Measurements from ENCODE around the gene NAGA. TPM values are rescaled to one million over a fixed set of nuclear protein-coding genes. Genes with fewer than 3 reads are reported as not detected.

The NAGA gene
- total and polyA plus RNA-seq, 9 donors: 17.6 to 34.3 (median 19.6) TPM

DNA sequence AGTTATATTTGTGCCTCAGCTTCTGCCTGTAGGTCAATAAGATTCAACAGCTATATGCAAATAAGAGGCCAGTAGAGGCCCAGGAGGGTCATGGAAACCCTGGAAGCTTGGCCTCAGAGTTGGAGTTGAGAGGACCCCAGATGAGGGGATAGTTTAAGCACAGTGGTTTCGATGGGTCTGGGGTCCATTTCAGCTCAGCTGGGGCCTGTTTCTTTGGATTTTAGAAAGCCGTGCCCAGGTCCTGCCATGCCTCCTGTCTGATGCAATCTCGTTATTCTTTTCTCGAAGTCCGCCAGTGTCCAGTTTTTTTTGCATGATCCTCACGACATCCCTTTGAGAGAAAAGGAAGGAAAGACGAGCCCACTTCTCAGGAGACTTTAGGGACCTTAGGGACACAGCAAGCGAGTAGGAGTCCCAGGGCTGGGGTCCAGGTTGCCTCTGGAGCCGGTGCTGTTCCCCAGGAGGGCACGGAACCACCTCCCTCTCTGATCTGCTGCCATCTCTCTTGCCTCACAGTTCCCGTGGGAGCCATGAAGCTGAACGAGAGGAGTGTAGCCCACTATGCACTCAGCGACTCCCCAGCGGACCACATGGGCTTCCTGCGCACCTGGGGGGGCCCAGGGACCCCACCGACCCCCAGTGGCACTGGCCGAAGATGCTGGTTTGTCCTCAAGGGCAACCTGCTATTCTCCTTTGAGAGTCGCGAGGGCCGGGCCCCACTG, 6.3 kb upstream of the NAGA start:
- 84 to 87% (median 85%) methylated on average over 20 of the region's 20 CpGs for WGBS, 3 donors
- DNase-seq: peak in 2 of 5 donors; percentile 37 to 47
- H3K27me3 ChIP-seq: no peaks in the 10 kb centered on the region
- peaks cover 7% of the 10 kb centered on the region for H3K4me1 ChIP-seq (ENCODE audit: insufficient read depth)
- intact Hi-C loops (cut with DNase I): no loop called here
- no peaks in the 10 kb centered on the region for H3K36me3 ChIP-seq
- no peaks in the 10 kb centered on the region for H3K9me3 ChIP-seq
- TF ChIP-seq EP300 (IDR thresholded peaks at IDR 0.05): no peak
- TF ChIP-seq, protein P1, sequence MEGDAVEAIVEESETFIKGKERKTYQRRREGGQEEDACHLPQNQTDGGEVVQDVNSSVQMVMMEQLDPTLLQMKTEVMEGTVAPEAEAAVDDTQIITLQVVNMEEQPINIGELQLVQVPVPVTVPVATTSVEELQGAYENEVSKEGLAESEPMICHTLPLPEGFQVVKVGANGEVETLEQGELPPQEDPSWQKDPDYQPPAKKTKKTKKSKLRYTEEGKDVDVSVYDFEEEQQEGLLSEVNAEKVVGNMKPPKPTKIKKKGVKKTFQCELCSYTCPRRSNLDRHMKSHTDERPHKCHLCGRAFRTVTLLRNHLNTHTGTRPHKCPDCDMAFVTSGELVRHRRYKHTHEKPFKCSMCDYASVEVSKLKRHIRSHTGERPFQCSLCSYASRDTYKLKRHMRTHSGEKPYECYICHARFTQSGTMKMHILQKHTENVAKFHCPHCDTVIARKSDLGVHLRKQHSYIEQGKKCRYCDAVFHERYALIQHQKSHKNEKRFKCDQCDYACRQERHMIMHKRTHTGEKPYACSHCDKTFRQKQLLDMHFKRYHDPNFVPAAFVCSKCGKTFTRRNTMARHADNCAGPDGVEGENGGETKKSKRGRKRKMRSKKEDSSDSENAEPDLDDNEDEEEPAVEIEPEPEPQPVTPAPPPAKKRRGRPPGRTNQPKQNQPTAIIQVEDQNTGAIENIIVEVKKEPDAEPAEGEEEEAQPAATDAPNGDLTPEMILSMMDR (IDR thresholded peaks at IDR 0.05): no peak
- no peak overlapping the region for H3K4me3 ChIP-seq
- no peak overlapping the region for H3K27ac ChIP-seq

DNA sequence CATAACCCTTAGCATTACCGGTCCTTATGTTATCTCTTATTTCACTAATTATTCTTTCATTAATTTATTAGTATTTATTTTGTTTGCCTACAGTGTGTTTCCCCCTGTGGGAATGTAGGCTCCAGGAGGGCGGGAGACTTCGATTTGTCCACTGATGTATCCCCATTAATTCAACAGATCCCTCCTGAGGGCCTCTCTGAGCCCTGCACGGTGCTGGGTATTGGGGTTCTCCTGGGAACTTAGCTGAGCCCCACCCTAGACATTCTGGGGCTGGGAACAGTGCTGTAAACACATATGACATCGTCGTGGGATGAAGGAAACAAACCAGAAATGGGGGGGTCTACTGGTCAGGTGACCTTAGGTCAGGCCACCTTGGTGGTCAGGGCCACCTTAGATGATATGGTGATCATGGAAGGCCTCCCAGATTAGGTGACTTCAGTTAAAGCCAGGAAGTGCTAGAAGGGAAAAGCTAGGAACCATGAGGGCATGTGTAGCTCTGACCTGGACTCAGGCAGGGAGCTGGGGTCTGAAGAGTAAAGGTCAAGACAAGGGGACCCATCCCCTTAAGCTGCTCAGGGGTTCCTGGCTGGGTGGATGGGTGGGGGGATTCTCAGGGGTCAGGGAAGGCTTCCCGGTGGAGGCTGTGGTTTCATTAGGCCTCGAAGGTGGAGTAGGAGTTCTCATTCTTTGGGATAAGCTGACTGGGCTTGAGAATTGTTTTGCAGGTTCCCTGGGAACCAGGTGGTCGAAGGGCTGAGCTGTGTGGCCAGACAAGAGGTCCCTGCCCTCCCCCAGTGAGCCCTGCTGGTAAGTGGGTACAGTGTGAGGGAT, 4.4 kb upstream of the NAGA start:
- Histone ChIP-seq H3K36me3 (no peaks in the 10 kb centered on the region), H3K4me3 (peak overlapping the region; percentile 66), H3K27me3 (no peaks in the 10 kb centered on the region), H3K4me1 (ENCODE audit: insufficient read depth) (peaks cover 7% of the 10 kb centered on the region), H3K9me3 (no peaks in the 10 kb centered on the region), H3K27ac (peak overlapping the region; percentile 76 to 84)
- WGBS, 3 donors: 48 to 50% (median 49%) methylated on average over 9 of the region's 9 CpGs
- no peak for DNase-seq
- TF ChIP-seq POLR2A (IDR thresholded peaks at IDR 0.05) (no peak), EP300 (IDR thresholded peaks at IDR 0.05) (no peak)
- TF ChIP-seq, protein P1 (IDR thresholded peaks at IDR 0.05): no peak
- intact Hi-C loops (cut with DNase I): no loop called here

DNA sequence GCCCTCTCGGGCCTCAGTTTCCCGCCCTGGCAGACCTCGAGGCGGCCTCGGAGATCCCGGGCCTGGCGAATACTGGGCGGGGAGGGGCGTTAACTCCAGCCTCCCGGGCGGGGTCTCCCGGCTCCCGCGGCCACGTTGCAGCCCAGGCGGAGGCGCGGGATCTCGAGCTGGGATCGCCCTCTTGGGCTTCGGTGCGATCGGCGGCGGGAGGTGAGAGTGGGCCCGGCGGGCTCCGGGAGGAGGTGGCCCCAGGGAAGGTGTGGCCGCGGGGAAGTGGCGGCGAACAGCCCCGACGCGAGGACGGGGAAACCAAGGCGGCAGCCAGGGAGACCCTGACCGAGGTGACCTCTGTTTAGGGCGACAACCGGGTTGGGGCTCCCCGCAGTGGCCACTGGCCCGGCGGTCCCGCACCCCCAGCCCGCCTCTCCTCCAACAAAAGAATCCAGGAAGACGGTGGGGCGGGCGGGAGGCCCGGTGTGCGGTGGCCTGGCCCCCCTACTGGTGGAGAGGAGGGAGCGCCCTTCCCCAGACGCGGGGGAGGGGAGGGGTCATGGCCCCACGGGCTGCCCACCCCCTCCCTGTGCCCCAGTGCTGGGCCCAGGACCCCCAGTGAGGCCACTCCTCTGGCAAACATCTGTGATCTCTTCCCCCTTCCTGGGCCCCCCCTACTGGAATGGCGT, 3.7 kb upstream of the NAGA start, which contains the start of gene PHETA2:
Gene PHETA2 (plus strand): TSS at position 117 of the 680 bp plus-strand sequence. CDS start 3,046 bp downstream, outside the sequence.
- peaks cover 7% of the 10 kb centered on the region for H3K4me1 ChIP-seq (ENCODE audit: insufficient read depth)
- WGBS, 3 donors: 1% methylated on average over 34 to 55 of the region's 55 CpGs
- no peaks in the 10 kb centered on the region for H3K9me3 ChIP-seq
- peak within 1 kb of the TSS; percentile 66 for H3K4me3 ChIP-seq
- H3K36me3 ChIP-seq: no peaks in the 10 kb centered on the region
- intact Hi-C loops (cut with DNase I): no loop called here
- TF ChIP-seq, protein P1 (IDR thresholded peaks at IDR 0.05): peak in 2 of 3 donors; percentile 17 to 45
- TF ChIP-seq POLR2A (IDR thresholded peaks at IDR 0.05): no peak
- H3K27me3 ChIP-seq: no peaks in the 10 kb centered on the region
- DNase-seq: peak; percentile 57 to 76 (median 67)
- H3K27ac ChIP-seq: peak within 1 kb of the TSS; percentile 76 to 84

DNA sequence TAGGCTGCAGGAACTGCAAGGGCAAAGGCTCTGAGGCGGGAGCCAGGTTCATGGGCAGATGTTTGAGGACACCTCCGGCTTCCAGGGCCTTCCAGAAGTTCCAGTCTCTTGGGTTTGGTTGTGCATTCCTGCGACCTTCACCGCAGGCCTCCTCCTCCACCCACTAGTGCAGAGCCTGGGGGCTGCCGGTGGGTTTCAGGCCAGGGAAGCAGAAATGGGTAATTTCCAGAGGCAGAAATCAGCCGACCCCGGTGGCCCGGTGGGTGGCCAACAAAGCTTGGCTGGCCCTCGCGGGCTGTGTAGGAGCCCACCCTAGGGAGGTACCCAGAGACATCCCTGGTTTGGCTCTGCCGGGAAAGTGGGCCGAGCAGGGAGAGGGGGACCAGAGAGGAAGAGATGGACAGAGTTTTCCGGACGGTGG, 3.0 kb upstream of the NAGA start:
- Histone ChIP-seq H3K4me1 (ENCODE audit: insufficient read depth) (peaks cover 6% of the 10 kb centered on the region), H3K36me3 (no peaks in the 10 kb centered on the region), H3K4me3 (peak overlapping the region; percentile 66), H3K9me3 (no peaks in the 10 kb centered on the region), H3K27me3 (no peaks in the 10 kb centered on the region), H3K27ac (peak overlapping the region; percentile 76 to 84)
- DNase-seq: peak in 2 of 5 donors; percentile 29 to 38
- 21 to 46% (median 23%) methylated on average over 14 of the region's 14 CpGs for WGBS, 3 donors
- intact Hi-C loops (cut with DNase I): no loop called here
- TF ChIP-seq POLR2A (IDR thresholded peaks at IDR 0.05) (no peak), EP300 (IDR thresholded peaks at IDR 0.05) (no peak)
- TF ChIP-seq, protein P1 (IDR thresholded peaks at IDR 0.05): no peak
